HepG2 (cell line): ENCODE results near the gene RHOBTB3.

Experiments used
- CBFB ChIP-seq: sonication (generic); formaldehyde crosslinking; IDR thresholded peaks from 2 replicates; pipeline ENCODE4 v1.4.0; 2020; ENCODE audit warnings: missing genetic modification reagents
- EZH2 ChIP-seq: conservative IDR thresholded peaks from 2 replicates; pipeline ENCODE4 v1.6.1; 2012; ENCODE audit warnings: mild to moderate bottlenecking, low read depth, low read length, moderate library complexity
- NR2F2 ChIP-seq: IDR thresholded peaks from 2 replicates; pipeline ENCODE4 v1.6.1; 2012; ENCODE audit warnings: low read depth, inconsistent platforms, borderline replicate concordance
- ZNF780A ChIP-seq: sonication (generic); formaldehyde crosslinking; IDR thresholded peaks from 2 replicates; pipeline ENCODE4 v1.8.0; 2022; ENCODE audit warnings: mild to moderate bottlenecking, missing genetic modification reagents, moderate library complexity

DNA sequence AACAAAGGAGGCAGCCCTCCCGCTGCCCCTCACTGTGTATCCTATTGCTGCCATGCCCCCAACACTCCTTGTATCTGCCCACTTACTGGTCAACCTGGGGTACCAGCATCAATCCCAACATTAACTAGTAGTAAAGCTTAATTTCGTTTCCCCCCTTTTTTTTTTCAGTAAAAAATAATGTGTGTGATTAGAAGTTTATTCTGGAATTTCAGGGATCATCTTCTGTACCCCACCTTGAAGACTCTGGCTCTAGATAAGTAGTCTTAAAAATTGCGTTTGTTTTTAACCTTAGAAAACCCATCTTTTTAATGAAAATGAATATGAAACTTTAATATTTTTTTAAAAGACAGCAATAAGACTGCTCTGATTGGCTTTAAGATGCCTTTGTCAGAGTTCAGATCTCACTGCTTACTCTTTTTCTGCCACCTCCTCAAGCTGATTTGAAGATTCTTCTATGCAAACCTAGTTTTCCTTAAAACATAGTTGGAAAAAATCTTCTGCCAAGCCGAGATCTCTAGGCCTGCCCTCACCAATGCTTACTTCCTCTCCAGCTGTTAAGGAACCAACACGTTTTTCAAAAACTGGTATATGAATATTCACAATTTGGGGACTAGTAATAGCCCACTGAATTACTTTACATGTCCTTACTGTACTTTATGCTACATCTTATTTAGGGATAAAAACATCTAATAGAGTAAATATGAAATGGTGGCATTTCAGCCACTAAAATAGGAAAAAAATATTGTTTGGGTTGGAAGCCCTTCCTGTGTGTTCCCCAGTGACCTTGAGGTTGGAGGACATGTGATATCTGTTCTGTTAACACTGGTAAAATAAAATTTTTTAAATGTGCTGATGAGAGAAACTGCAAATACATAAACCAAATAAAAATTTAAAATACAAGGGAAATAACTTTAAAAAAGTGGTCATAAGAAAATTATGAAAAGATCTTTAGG, 4.0 kb upstream of the RHOBTB3 start:
- TF ChIP-seq EZH2 (no peak), NR2F2 (no peak), CBFB (CRISPR knock-in tag) (no peak), ZNF780A (no peak)
